Measurements from ENCODE around the gene EXOSC7.
"Not testable (repeated sequence)": the region's sequence is repeated elsewhere in the genome, so short reads cannot be mapped to it uniquely, and the experiment has no call there.

Gene EXOSC7

DNA sequence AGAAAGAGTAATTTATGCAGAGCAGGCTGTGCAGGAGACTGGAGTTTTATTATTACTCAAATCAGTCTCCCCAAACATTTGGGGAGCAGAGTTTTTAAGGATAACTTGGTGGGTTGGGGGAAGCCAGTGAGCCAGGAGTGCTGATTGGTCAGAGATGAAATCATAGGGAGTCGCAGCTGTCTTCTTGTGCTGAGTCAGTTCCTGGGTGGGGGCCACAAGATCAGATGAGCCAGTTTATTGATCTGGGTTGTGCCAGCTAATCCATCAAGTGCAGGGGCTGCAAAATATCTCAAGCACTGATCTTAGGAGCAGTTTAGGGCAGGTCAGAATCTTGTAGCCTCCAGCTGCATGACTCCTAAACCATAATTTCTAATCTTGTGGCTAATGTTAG, 77.8 kb downstream of the EXOSC7 start:
- DNase-seq (ENCODE audit: extremely low read depth in 1 of 2, low read depth in 1 of 2): not testable (repeated sequence)

DNA sequence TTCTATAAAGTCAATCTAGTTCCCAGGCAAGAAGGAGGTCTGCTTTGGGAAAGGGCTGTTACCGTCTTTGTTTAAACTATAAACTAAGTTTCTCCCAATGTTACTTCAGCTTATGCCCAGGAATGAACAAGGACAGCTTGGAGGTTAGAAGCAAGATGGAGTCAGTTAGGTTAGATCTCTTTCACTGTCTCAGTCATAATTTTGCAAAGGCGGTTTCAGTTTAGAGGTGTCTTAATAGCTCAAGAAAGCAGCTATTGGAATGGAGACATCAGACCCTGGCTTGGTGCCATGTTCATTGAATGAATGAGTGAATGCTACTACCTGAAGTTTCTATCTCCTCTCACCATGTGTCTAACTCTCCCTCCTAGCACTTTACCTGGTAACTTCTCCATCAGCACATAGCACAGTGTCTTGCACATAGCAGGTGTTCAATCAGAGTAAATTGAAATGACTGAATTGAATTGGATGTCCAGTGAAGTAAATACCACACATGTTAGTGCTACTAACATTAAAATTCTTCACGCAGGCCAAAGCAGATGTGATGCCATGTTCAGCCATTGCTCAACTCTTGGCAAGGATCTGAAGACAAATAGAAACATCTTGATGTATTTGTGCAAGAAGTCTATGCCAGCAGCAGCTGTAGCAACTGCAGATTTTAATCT, 78.3 kb downstream of the EXOSC7 start:
- no peak for DNase-seq (ENCODE audit: extremely low read depth in 1 of 2, low read depth in 1 of 2)

DNA sequence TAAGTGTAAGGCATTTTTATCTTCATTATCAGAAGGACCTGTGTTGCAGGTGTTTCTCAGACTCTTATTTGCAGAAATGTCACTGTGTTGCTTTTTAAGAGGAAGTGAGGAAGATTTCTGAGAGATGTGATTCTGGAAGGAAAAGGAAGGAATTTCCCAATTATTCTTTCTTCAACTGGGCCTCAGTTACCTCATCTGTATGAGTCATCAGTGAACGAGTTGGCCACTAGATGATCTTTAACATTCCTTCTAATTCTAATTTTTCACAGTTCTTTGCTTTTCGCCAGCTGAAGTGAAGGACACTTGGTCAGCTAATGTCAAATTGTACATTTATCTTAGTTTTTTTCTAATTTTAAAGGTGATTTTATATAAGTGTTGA, 79.0 kb downstream of the EXOSC7 start:
- no peak for DNase-seq (ENCODE audit: extremely low read depth in 1 of 2, low read depth in 1 of 2)

DNA sequence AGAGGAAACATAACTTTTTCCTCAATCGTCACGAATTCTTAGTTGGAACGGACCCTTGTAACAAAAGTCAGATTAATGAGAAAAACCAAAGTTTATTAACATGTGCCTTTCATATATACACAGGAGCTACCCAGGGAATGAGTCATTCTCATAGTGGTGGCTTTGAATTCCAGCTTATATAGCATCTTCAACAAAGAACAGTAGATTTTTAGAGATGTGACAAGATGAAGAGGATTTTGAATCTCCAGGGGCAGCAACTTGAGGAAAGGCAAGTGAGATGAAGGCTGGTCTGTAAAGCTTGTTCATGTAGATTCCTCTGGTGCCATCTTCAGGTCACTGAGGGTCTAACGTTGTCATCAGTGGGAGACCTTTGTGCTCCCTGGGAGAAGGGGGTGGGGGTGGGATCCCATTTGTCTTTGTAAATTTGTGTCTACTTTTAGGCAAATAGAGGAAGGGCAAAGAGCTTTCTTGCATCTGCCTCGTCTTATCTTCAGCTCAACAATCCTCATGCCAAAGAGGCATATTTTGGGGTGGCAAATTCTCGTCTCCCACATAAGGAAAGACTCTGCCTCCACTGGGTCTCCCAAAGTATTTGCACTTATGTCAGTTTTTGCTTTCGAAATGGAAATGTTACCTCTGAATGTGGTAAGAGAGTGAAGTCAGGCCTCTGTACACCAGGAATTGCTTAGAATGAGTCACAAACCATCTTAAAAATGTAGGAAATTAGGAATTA, 79.5 kb downstream of the EXOSC7 start:
- no peak for DNase-seq (ENCODE audit: extremely low read depth in 1 of 2, low read depth in 1 of 2)

DNA sequence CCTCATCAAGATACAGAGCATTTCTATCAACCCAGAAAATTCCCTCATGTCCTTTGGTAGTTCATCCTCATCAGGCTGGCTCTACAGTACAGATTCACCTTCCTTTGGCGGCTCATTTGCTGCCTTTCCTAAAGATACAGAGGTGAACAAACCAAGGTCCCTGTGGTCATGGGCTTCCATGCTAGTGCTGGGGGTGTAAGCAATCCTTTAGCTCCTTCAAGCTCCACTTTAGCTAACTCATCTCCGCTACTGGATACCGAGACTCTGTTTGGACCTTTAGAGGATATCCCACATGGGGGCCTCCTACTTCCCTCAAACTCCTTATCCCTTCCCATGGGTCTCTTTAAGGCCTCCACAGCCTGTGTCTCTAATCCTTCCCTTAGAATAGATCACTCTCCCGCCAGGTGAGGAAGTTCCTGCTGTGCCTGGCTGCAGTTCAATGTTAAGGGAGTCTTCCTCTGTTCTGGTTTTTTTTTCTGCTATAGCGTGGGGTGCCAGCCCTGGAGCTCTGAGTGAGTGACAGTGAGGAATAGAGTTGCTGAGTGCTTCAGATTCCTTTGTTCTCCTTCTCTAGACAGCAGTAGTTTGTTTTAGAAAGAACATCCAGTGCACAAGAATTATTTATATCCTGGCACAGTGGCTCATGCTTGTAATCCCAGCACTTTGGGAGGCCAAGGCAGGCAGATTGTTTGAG, 80.7 kb downstream of the EXOSC7 start:
- DNase-seq (ENCODE audit: extremely low read depth in 1 of 2, low read depth in 1 of 2): no peak

DNA sequence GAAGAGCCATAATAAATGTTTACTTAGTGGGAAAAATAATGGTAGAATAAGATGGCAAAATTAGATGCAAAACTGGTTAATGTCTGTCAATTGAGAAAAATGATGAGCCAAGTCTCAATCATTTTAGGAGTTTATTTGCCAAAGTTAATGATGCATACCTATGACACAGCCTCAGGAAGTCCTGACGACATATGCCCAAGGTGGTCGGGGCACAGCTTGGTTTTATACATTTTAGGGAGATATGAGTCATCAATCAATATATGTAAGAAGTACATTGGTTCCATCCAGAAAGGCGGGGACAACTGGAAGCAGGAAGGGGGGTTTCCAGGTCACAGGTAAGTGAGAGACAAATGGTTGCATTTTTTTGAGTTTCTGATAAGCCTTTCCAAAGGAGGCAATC, 81.5 kb downstream of the EXOSC7 start:
- no peak for DNase-seq (ENCODE audit: extremely low read depth in 1 of 2, low read depth in 1 of 2)

DNA sequence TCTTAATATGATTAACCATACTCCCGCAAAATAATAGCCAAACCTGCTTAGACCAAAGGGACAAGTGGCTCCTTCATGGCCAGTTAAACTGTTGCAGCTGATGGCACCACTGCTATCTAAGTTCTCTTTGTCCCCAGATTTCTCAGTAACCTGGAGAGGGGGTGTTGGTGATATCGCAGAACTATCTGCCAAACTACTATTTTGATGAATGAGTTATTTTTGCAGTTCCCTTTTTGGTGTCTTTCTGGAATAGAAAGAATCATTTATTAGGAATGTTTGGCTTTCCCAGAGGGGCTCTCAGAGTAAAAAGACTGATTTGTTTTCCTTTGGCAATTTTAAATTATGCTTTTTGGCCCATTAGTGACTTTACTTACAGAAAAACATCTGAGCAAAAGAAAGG, 83.1 kb downstream of the EXOSC7 start:
- no peak for DNase-seq (ENCODE audit: extremely low read depth in 1 of 2, low read depth in 1 of 2)

DNA sequence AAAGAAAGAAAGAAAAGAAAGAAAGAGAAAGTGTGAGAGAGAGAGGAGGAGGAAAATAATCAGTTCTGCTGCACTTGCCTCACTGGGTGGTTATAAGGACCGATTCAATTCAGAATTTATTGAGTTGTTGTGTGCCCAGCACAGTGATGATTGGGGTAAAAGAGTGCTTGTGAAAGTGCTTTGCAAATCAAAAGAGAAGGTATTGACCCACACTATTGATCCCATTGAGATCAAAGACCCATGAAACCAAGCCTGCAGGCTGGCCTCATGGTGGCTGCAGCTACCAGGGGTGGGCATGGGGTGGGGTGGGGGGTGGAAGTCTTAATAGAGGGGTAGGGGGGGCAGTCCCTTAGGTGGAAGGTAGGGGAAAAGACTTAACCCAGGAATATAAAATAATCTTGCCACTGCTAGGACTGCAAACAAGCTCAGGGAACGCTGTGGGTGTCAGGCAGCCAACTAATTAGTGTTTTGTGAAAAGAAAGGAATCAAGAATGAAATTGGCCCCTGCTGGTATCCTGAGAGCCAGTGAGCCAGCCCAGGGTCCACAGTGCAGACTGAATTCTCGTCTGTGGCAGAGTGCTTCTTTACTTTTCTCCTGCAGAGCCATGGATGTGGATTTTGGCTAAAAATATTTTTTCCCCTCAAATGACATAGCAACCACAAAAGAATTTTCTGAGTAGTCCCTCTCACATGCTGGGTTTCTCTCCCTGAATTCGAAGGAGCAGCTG, 84.3 kb downstream of the EXOSC7 start:
- DNase-seq (ENCODE audit: extremely low read depth in 1 of 2, low read depth in 1 of 2): no peak

All from activated CD8-positive, alpha-beta memory T cell treated with anti-CD3 and anti-CD28 coated beads for 1 hour (primary cell).